Ascending aorta (tissue), 2 donors: ENCODE measurements around the gene FGD3. TPM values are rescaled to one million over a fixed set of nuclear protein-coding genes. Genes with fewer than 3 reads are reported as not detected.
A peak's percentile ranks its signal among the peaks of the same experiment; 100 is the strongest.
"Not testable (repeated sequence)": the region's sequence is repeated elsewhere in the genome, so short reads cannot be mapped to it uniquely, and the experiment has no call there.

ENCODE experiments used
- DNase-seq, 2 donors: peaks; one replicate each; pipeline ENCODE4 v3.0.0-alpha.2; 2019; ENCODE audit warnings: low spot score in 2 of 2
- H3K27ac ChIP-seq, 2 donors: fragments of 200-600 bp; sonication (generic); one replicate each; pipeline ENCODE4 v1.5.1; 2016 to 2017; ENCODE audit warnings: mild to moderate bottlenecking in 1 of 2
- H3K27me3 ChIP-seq: fragments of 200-600 bp; sonication (generic); one replicate; pipeline ENCODE4 v1.5.1; 2017
- H3K36me3 ChIP-seq, 2 donors: fragments of 200-600 bp; sonication (generic); one replicate each; pipeline ENCODE4 v1.5.1; 2016
- H3K4me1 ChIP-seq, 2 donors: fragments of 200-600 bp; sonication (generic); one replicate each; pipeline ENCODE4 v1.5.1; 2016 to 2017; ENCODE audit warnings: mild to moderate bottlenecking in 1 of 2
- H3K4me3 ChIP-seq, 2 donors: fragments of 200-600 bp; sonication (generic); one replicate each; pipeline ENCODE4 v1.5.1; 2016 to 2017; ENCODE audit warnings: mild to moderate bottlenecking in 1 of 2
- H3K9me3 ChIP-seq, 2 donors: fragments of 200-600 bp; sonication (generic); one replicate each; pipeline ENCODE4 v1.5.1; 2016
- CTCF ChIP-seq, 3 experiments: fragments of 200-600 bp in 2 of 3; fragments of 450-650 bp in 1 of 3; sonication (generic) in 2 of 3; IDR thresholded peaks; one replicate each; pipeline ENCODE4 v1.5.1; 2016 to 2019; ENCODE audit warnings: antibody characterized with exemption in 3 of 3, mild to moderate bottlenecking in 1 of 3, moderate library complexity in 1 of 3
- intact Hi-C: fragments of 100-400 bp; cut with DNase I; formaldehyde crosslinking; loops from one replicate; pipeline ENCODE4 v1.15.1; 2023
- total RNA-seq: library from RNA; depleted of rRNA; stranded (reverse); fragments of >200 nt; gene quantifications from one replicate; pipeline ENCODE4 v1.1.0, GENCODE V29; 2016

The FGD3 gene
- 20.8 TPM for total RNA-seq

- Histone ChIP-seq H3K27me3 (no peaks in the 10 kb centered on the region), H3K36me3 (no peaks in the 10 kb centered on the region), H3K9me3 (no peaks in the 10 kb centered on the region), H3K4me1 (no peaks in the 10 kb centered on the region), H3K27ac (no peak within 1 kb of the TSS), H3K4me3 (peak within 1 kb of the TSS; percentile 43 to 61)
- intact Hi-C loops = no loop called here
- peak in 1 of 2 donors; percentile 60 for DNase-seq
- TF ChIP-seq CTCF (IDR thresholded peaks at IDR 0.05) = no peak
Observed at GRCh38 chr9:92947268-92948037, at the start of gene FGD3. Gene FGD3 (plus strand): TSS chr9:92947523. CDS start chr9:92976257, 28,734 bp downstream.

- H3K36me3 ChIP-seq, intact Hi-C loops, H3K27me3 ChIP-seq, DNase-seq, H3K4me1 ChIP-seq, H3K27ac ChIP-seq, H3K9me3 ChIP-seq, H3K4me3 ChIP-seq: not testable (repeated sequence)
Observed at GRCh38 chr9:92905137-92905536, 42.2 kb upstream of the FGD3 start.

- Histone ChIP-seq H3K4me1 (no peaks in the 10 kb centered on the region), H3K27me3 (no peaks in the 10 kb centered on the region), H3K36me3 (no peaks in the 10 kb centered on the region), H3K9me3 (no peaks in the 10 kb centered on the region), H3K27ac (no peak overlapping the region), H3K4me3 (no peak overlapping the region)
- TF ChIP-seq CTCF (IDR thresholded peaks at IDR 0.05) = no peak
- DNase-seq = no peak
- intact Hi-C loops = no loop called here
Observed at GRCh38 chr9:92911511-92912475, 35.5 kb upstream of the FGD3 start.

GRCh38 chr9:92917176-92917800 is 30.0 kb upstream of the FGD3 start:
- intact Hi-C loops = no loop called here
- Histone ChIP-seq H3K36me3 (no peaks in the 10 kb centered on the region), H3K27me3 (no peaks in the 10 kb centered on the region), H3K4me1 (no peaks in the 10 kb centered on the region), H3K27ac (no peak overlapping the region), H3K9me3 (no peaks in the 10 kb centered on the region), H3K4me3 (no peak overlapping the region)
- TF ChIP-seq CTCF (IDR thresholded peaks at IDR 0.05) = no peak
- no peak for DNase-seq

- no peak overlapping the region for H3K4me3 ChIP-seq
- H3K9me3 ChIP-seq = no peaks in the 10 kb centered on the region
- no peak overlapping the region for H3K27ac ChIP-seq
- no peaks in the 10 kb centered on the region for H3K36me3 ChIP-seq
- DNase-seq = no peak
- H3K4me1 ChIP-seq = no peaks in the 10 kb centered on the region
- H3K27me3 ChIP-seq = no peaks in the 10 kb centered on the region
- intact Hi-C loops = no loop called here
- no peak for TF ChIP-seq CTCF (IDR thresholded peaks at IDR 0.05)
Observed at GRCh38 chr9:92920437-92920836, 26.9 kb upstream of the FGD3 start.
